Activated naive CD4-positive, alpha-beta T cell treated with anti-CD3 and anti-CD28 coated beads for 36 hours (primary cell): ENCODE measurements around the gene SLC7A6. TPM values are rescaled to one million over a fixed set of nuclear protein-coding genes. Genes with fewer than 3 reads are reported as not detected.

ENCODE experiments used
- CTCF ChIA-PET: fragments of 350-600 bp; sonication (Branson Sonifier 250); formaldehyde crosslinking; loops from one replicate; lab custom pipeline; 2021; ENCODE audit warnings: antibody characterized with exemption; lab: Charles Lee
- DNase-seq: peaks from one replicate; pipeline ENCODE4 v3.0.0-alpha.2; 2020
- H3K27ac Mint-ChIP-seq: one replicate; pipeline ENCODE4 v1.8.0; 2021; ENCODE audit warnings: mild to moderate bottlenecking, mixed read lengths
- H3K27me3 Mint-ChIP-seq: one replicate; pipeline ENCODE4 v1.8.0; 2021; ENCODE audit warnings: low read depth, mixed read lengths
- H3K36me3 Mint-ChIP-seq: one replicate; pipeline ENCODE4 v1.8.0; 2021; ENCODE audit warnings: low read depth, mixed read lengths
- H3K4me1 Mint-ChIP-seq: one replicate; pipeline ENCODE4 v1.8.0; 2021; ENCODE audit warnings: low read depth, mixed read lengths
- H3K4me3 Mint-ChIP-seq: one replicate; pipeline ENCODE4 v1.8.0; 2021; ENCODE audit warnings: mild to moderate bottlenecking, moderate library complexity, mixed read lengths
- H3K9me3 Mint-ChIP-seq: one replicate; pipeline ENCODE4 v1.8.0; 2021; ENCODE audit warnings: mixed read lengths
- intact Hi-C: fragments of 100-400 bp; cut with micrococcal nuclease; formaldehyde crosslinking; loops from one replicate; pipeline ENCODE4 v1.15.1; 2023
- total RNA-seq, 2 experiments: library from RNA; stranded (reverse); gene quantifications; one replicate each; pipeline ENCODE4 v1.2.3, GENCODE V29; 2021

The SLC7A6 gene
- total RNA-seq, 2 experiments from 2014 or later: 79.4 to 83.4 TPM

DNA sequence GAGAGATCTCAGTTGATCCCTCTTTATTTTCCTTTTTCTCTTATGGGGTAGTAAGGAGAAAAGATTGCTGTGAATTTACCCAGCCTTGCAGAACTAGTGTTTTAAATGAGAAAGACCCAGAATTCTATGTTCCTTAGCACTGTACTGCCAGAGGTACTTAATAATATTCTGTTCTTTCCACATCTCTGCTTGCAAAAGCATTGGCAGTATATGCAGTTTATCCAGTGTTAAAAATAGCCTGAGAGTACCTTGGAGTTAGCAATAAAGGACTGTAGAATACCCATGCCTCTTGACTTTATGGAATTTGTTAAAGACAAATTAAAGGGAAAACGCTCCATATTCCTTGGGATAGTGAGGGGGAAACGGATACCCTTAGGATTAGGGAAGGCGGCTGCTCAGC is 11.9 kb downstream of the SLC7A6 start:
- Mint-ChIP-seq H3K36me3 (peaks cover 57% of the 10 kb centered on the region), H3K9me3 (no peaks in the 10 kb centered on the region), H3K27me3 (no peaks in the 10 kb centered on the region), H3K27ac (peak overlapping the region; percentile 99), H3K4me3 (peak overlapping the region; percentile 52), H3K4me1 (peaks cover 74% of the 10 kb centered on the region)
- CTCF ChIA-PET: interaction anchor here (1.0 to 1.6 kb wide), 3 partner anchors 12 to 52 kb away, joined by 3 to 7 read pairs (median 5); partner anchors contain the start of gene SLC7A6
- DNase-seq: no peak
- intact Hi-C loops: loop anchor here (10.0 kb wide), 1 partner anchor 479 kb away; no protein-coding TSS in a partner anchor

DNA sequence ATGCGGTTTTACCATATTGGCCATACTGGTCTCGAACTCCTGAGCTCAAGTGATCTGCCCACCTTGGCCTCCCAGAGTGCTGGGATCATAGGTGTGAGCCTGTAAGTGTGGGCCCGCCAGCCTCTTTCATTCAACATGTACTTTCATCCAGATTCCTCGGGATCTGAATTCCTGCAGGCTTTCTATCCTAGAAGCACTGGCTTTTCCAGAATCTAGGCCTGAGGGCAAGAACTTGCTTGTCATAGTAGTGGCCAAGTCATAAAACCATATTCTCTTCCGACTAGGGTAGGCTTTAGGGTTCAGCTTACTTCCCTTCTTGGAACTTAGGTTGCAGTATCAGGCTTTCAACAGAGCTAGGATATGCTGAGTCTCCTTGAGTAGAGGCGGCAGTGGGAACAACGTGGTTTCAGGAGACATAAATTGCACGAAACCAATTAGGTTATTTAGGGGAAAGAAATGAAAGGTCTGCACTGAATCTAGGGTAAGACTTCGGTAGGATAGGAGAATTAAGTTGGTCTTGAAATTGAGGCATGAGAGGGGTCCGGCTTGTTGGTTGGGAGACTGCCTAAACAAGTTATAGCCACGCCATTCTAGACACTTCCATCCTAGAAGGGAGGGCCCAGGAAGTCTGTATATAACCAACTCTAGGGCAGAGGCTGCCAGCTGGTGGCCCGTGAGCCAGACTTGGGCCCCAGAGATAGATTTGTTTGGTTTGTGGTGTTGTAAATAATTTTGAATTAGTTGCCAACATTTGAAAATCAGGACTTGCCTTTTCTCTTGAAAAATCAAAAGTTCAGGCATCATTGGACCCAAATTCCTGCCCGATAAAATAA is 15.6 kb downstream of the SLC7A6 start:
- no peaks in the 10 kb centered on the region for H3K9me3 Mint-ChIP-seq
- H3K4me3 Mint-ChIP-seq: no peak overlapping the region
- peaks cover 55% of the 10 kb centered on the region for H3K36me3 Mint-ChIP-seq
- intact Hi-C loops: loop anchor here (10.0 kb wide), 1 partner anchor 475 kb away; no protein-coding TSS in a partner anchor
- no peak for DNase-seq
- H3K27me3 Mint-ChIP-seq: no peaks in the 10 kb centered on the region
- H3K4me1 Mint-ChIP-seq: peaks cover 74% of the 10 kb centered on the region
- CTCF ChIA-PET: interaction anchor here (0.6 to 3.1 kb wide), 5 partner anchors 9 to 50 kb away, joined by 3 to 14 read pairs (median 7); partner anchors contain the start of gene SLC7A6
- H3K27ac Mint-ChIP-seq: peak overlapping the region; percentile 92

DNA sequence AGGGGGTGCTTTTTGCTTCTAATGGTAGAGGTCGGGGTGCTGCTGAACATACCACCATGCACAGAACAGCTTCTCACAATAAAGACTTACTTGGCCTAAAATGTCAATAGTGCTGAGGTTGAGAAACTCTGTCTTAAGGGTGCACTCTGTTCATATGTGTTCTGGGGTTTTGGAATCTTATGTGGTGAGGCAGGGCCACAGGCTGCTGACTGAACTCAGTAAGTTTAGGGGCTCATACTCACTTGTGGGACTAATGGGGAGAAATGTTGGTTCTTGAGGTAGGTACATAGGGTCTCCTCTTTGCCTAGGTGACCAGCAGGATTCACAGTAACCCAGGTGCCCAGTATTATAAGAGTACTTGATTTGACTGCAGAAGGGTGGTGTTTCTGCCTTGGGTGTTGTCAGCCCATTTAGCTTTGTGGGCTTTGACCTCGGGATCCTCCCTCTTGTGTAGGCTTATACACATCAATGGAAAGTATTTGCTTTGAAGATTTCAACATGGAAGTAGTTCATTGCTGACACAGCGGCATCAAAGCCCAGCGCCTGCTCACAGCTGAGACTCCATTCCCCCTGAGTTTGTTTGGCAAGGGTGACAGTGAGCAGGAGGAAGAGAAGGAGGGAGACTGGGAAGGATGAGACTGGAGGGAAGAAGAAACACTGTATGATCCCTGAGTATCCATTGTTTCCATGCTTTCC is 17.2 kb downstream of the SLC7A6 start:
- Mint-ChIP-seq H3K4me1 (peaks cover 74% of the 10 kb centered on the region), H3K36me3 (peaks cover 52% of the 10 kb centered on the region), H3K9me3 (no peaks in the 10 kb centered on the region), H3K27me3 (no peaks in the 10 kb centered on the region), H3K4me3 (no peak overlapping the region), H3K27ac (peak overlapping the region; percentile 92)
- peak; percentile 43 for DNase-seq
- CTCF ChIA-PET: interaction anchor here (1.0 to 3.1 kb wide), 3 partner anchors 12 to 30 kb away, joined by 3 to 14 read pairs (median 3); partner anchors contain the start of genes PRMT7 and SLC7A6OS
- intact Hi-C loops: no loop called here

DNA sequence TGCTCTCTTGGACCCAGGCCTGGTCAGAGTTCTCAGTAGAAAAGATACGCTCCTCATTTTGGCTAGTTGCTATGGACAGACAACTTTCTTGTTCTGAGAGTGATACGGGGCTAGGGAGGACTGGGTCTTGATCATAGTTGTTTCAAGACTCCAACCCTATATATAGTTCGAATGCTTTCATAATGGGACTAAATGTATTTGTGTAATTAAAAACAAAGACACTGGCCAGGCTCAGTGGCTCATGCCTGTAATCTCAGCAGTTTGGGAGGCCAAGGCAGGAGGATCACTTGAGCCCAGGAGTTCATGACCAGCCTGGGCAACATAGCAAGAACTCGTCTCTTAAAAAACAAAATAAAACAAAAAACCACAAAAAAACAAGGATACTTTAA is 17.7 kb downstream of the SLC7A6 start:
- H3K27ac Mint-ChIP-seq: peak overlapping the region; percentile 92
- intact Hi-C loops: no loop called here
- CTCF ChIA-PET: interaction anchor here (3.1 kb wide), 1 partner anchor 20 kb away, joined by 14 read pairs; no protein-coding TSS in a partner anchor
- DNase-seq: no peak
- peaks cover 78% of the 10 kb centered on the region for H3K4me1 Mint-ChIP-seq
- no peaks in the 10 kb centered on the region for H3K9me3 Mint-ChIP-seq
- H3K36me3 Mint-ChIP-seq: peaks cover 53% of the 10 kb centered on the region
- no peak overlapping the region for H3K4me3 Mint-ChIP-seq
- no peaks in the 10 kb centered on the region for H3K27me3 Mint-ChIP-seq

DNA sequence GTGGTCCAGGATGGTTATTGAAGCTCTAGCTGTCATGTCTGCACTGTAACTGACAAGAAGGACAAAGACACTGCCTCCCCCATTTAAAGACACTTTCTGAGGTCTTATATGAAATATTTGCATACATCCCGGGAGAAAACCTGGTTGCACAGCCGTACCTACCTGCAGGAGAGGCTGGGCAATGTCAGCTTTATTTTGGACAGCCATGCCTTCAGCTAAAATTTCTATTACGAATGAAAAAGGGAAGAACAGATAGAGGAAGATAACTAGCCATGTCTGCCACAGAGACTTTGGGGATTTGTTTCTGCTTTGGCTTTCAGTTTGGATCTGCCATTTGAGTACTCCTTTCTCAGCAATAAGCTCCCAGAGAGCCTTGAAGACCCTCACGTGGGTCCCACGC is 19.0 kb downstream of the SLC7A6 start:
- H3K27ac Mint-ChIP-seq: peak overlapping the region; percentile 92
- intact Hi-C loops: no loop called here
- no peaks in the 10 kb centered on the region for H3K27me3 Mint-ChIP-seq
- peaks cover 64% of the 10 kb centered on the region for H3K36me3 Mint-ChIP-seq
- no peaks in the 10 kb centered on the region for H3K9me3 Mint-ChIP-seq
- DNase-seq: no peak
- peaks cover 91% of the 10 kb centered on the region for H3K4me1 Mint-ChIP-seq
- peak overlapping the region; percentile 34 for H3K4me3 Mint-ChIP-seq
- CTCF ChIA-PET: interaction anchor here (0.7 to 10.6 kb wide), 5 partner anchors 11 to 46 kb away, joined by 3 to 181 read pairs (median 6); partner anchors contain the start of gene SLC7A6

DNA sequence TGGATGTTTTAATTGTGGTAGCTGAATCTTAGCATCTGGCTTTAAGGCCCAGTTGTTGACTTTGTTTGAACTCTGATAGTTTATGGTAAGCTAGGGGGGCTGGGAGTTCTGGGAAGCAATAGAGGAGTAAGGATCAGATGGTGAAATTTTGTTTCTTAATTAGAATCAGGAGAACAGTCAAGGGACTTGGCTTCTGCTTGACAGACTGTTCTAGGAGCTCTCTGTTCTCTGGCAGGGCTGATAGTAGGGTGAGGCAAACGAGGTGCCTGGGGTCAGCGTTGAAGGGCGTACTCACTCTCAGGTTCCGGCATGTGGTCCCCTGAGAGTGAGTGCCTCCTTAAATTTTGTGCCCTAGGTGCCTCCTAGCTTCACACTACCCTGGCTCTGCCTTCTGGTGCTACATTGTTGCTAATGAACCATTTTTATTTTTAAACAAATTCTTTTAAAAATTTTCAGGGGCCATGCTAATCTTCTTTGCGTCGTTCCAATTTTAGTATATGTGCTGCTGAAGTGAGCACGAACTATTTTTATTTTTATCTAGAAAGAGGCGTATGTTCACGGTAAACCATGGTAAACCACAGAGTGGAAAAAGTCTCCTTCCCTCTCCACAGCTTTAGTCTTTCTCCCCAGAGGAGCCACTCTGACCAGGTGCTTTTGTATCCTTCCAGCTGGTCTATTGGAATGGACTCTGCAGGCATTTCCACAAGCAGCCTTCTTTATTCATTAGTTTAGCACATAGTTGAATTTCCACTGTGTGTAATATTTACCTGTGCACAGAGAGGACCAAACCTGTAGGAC is 19.7 kb downstream of the SLC7A6 start:
- Mint-ChIP-seq H3K4me3 (peak overlapping the region; percentile 58), H3K27ac (peak overlapping the region; percentile 92), H3K9me3 (no peaks in the 10 kb centered on the region), H3K4me1 (peaks cover 97% of the 10 kb centered on the region), H3K36me3 (peaks cover 64% of the 10 kb centered on the region), H3K27me3 (no peaks in the 10 kb centered on the region)
- no peak for DNase-seq
- intact Hi-C loops: loop anchor here (1.0 to 2.0 kb wide), 2 partner anchors 9 to 45 kb away; no protein-coding TSS in a partner anchor
- CTCF ChIA-PET: interaction anchor here (0.7 to 10.6 kb wide), 6 partner anchors 12 to 45 kb away, joined by 3 to 181 read pairs (median 4); partner anchors contain the start of gene SLC7A6

DNA sequence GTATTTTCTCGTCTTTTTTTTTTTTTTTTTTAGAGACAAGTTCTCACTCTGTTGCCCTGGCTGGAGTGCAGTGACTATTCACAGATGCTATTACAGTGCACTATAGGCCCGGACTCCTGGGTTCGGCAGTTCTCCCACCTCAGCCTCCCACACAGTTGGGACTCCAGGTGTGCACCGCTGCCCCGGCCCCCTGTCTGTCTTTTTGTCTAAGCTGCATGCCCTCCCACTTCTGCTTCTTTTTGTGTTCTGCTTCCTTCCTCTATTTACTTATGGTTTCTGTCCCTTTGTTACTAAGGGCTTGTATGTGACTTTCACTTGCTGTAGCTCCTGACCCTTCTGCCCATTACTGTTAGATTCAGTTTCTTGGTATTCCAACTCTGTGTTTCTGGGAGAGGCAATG is 20.5 kb downstream of the SLC7A6 start:
- peaks cover 98% of the 10 kb centered on the region for H3K4me1 Mint-ChIP-seq
- peak overlapping the region; percentile 92 for H3K27ac Mint-ChIP-seq
- H3K36me3 Mint-ChIP-seq: peaks cover 57% of the 10 kb centered on the region
- intact Hi-C loops: loop anchor here (1.0 to 5.0 kb wide), 3 partner anchors 10 to 198 kb away; partner anchors contain the start of gene NFATC3
- no peaks in the 10 kb centered on the region for H3K27me3 Mint-ChIP-seq
- peak overlapping the region; percentile 58 for H3K4me3 Mint-ChIP-seq
- CTCF ChIA-PET: interaction anchor here (1.2 to 10.6 kb wide), 5 partner anchors 11 to 43 kb away, joined by 3 to 181 read pairs (median 3); partner anchors contain the start of gene SLC7A6
- no peaks in the 10 kb centered on the region for H3K9me3 Mint-ChIP-seq
- no peak for DNase-seq

DNA sequence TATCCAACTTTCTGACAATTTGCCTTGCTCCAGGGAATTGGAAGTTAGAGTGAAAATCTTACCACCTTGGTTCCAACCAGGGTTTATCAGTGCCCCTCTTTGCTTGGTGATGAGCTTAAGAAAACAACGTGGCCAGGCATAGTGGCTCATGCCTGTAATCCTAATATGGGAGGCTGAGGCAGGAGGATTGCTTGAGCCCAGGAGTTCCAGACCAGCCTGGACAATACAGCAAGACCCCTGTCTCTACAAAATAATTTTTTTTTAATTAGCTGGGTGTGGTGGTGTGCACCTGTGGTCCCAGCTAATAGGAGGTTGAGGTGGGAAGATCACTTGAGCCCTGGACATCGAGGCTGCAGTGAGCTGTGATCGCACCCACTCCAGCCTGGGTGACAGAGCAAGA is 21.4 kb downstream of the SLC7A6 start:
- Mint-ChIP-seq H3K36me3 (peaks cover 61% of the 10 kb centered on the region), H3K4me1 (peaks cover 99% of the 10 kb centered on the region), H3K9me3 (no peaks in the 10 kb centered on the region), H3K27ac (peak overlapping the region; percentile 92), H3K27me3 (no peaks in the 10 kb centered on the region), H3K4me3 (peak overlapping the region; percentile 67)
- DNase-seq: no peak
- CTCF ChIA-PET: interaction anchor here (1.2 to 10.6 kb wide), 7 partner anchors 11 to 45 kb away, joined by 3 to 181 read pairs (median 5); partner anchors contain the start of gene SLC7A6
- intact Hi-C loops: loop anchor here (2.0 to 5.0 kb wide), 2 partner anchors 43 to 198 kb away; partner anchors contain the start of gene NFATC3

DNA sequence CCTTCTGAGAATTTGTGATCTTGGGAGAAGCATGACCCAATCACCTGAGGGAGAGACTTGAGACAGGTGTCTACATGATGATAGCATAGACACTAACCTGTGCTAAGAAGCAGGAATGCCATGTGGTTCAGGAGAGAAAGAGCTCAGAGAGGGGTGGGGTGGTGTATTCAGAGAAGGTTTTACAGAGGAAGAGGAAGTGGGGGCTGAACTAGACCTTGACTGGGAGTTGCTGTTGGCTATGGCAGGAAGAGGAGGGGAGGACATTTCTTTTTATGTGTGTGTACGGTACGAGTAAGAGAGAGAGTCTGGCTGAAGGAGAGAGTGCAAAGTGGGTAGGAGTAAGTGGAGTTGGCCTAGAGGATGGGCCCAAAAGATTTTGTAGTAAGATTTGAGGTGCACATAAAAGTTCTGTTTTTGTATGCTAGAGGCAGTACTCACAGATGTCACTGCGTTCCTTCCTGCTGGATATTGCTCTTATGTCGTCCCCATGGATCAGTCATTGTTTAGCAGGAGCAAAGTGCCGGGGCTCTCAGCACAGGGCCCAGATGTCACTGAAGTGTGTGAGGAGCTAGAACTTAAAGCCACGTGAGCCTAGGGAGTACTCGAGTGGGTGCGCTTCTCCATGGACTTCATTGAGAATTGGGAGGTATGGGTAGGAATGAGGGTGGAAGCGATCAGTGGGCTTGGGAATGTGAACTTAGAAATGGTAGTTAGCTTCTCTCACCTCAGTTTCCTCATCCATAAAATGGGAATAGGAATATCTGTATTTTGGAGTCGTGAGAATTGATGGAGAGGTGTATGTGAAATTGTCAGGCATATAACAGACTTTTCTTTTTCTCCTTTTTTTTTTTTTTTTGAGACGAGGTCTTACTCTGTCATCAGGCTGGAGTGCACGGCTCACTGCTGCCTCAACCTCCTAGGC is 22.1 kb downstream of the SLC7A6 start:
- DNase-seq: peak; percentile 56
- Mint-ChIP-seq H3K9me3 (no peaks in the 10 kb centered on the region), H3K27me3 (no peaks in the 10 kb centered on the region), H3K36me3 (peaks cover 59% of the 10 kb centered on the region), H3K4me3 (peak overlapping the region; percentile 67), H3K27ac (peak overlapping the region; percentile 92), H3K4me1 (peaks cover 99% of the 10 kb centered on the region)
- CTCF ChIA-PET: interaction anchor here (0.6 to 10.6 kb wide), 6 partner anchors 12 to 279 kb away, joined by 4 to 181 read pairs (median 7); partner anchors contain the start of gene SLC7A6
- intact Hi-C loops: loop anchor here (5.0 kb wide), 1 partner anchor 199 kb away; the partner anchor contains the start of gene NFATC3
